Suprapubic skin (tissue), 4 donors: ENCODE results near the gene KHSRP. TPM values are rescaled to one million over a fixed set of nuclear protein-coding genes. Genes with fewer than 3 reads are reported as not detected.
A peak's percentile ranks its signal among the peaks of the same experiment; 100 is the strongest.

Experiments used
- DNase-seq, 2 donors: peaks; one replicate each; pipeline ENCODE4 v3.0.0-alpha.2; 2019; ENCODE audit warnings: low spot score in 2 of 2
- H3K27ac ChIP-seq: fragments of 200-600 bp; sonication (generic); one replicate; pipeline ENCODE4 v1.5.1; 2019
- H3K27me3 ChIP-seq: fragments of 200-600 bp; sonication (generic); one replicate; pipeline ENCODE4 v1.5.1; 2019
- H3K36me3 ChIP-seq: fragments of 200-600 bp; sonication (generic); one replicate; pipeline ENCODE4 v1.5.1; 2019
- H3K4me1 ChIP-seq: fragments of 200-600 bp; sonication (generic); one replicate; pipeline ENCODE4 v1.5.1; 2019
- H3K4me3 ChIP-seq: fragments of 200-600 bp; sonication (generic); one replicate; pipeline ENCODE4 v1.5.1; 2019; ENCODE audit warnings: mild to moderate bottlenecking
- H3K9me3 ChIP-seq: fragments of 200-600 bp; sonication (generic); one replicate; pipeline ENCODE4 v1.5.1; 2019
- CTCF ChIP-seq, 2 donors: fragments of 200-600 bp in 1 of 2; fragments of 450-650 bp in 1 of 2; sonication (generic) in 1 of 2; IDR thresholded peaks; one replicate each; pipeline ENCODE4 v1.5.1; 2016 to 2019; ENCODE audit warnings: antibody characterized with exemption in 2 of 2, mild to moderate bottlenecking in 1 of 2, moderate library complexity in 1 of 2
- EP300 ChIP-seq: sonication (generic); formaldehyde crosslinking; IDR thresholded peaks from one replicate; pipeline ENCODE4 v1.6.1; 2017; ENCODE audit warnings: antibody characterized with exemption
- POLR2A ChIP-seq, 2 donors: fragments of 450-650 bp; IDR thresholded peaks; one replicate each; pipeline ENCODE4 v1.6.1; 2017; ENCODE audit warnings: antibody characterized with exemption in 2 of 2, mild to moderate bottlenecking in 2 of 2, moderate library complexity in 2 of 2
- POLR2AphosphoS5 ChIP-seq, 3 donors: sonication (generic); formaldehyde crosslinking; IDR thresholded peaks; one replicate each; pipeline ENCODE4 v1.6.1; 2017; ENCODE audit warnings: antibody characterized with exemption in 3 of 3
- WGBS: methylation state at CpG from one replicate; pipeline ENCODE4 v1.1.5; 2018; 5-methylcytosine and 5-hydroxymethylcytosine counted together
- total RNA-seq, 4 donors: library from RNA; depleted of rRNA; stranded (reverse); fragments of >200 nt; gene quantifications; one replicate each; pipeline ENCODE4 v1.1.0, GENCODE V29; 2016

The KHSRP gene
- total RNA-seq, 4 donors from 2014 or later = 127 to 160 (median 139) TPM

- peak; percentile 48 to 66 for TF ChIP-seq CTCF (IDR thresholded peaks at IDR 0.05)
- peak in 1 of 3 donors; percentile 22 for TF ChIP-seq POLR2AphosphoS5 (IDR thresholded peaks at IDR 0.05)
- TF ChIP-seq POLR2A (IDR thresholded peaks at IDR 0.05) = no peak
- TF ChIP-seq EP300 = no peak
- Histone ChIP-seq H3K9me3 (no peaks in the 10 kb centered on the region), H3K4me1 (peaks cover 46% of the 10 kb centered on the region), H3K36me3 (peaks cover 7% of the 10 kb centered on the region), H3K27ac (peak overlapping the region; percentile 51), H3K27me3 (peaks cover 12% of the 10 kb centered on the region), H3K4me3 (peak overlapping the region; percentile 85)
- 0% methylated on average over 42 of the region's 57 CpGs for WGBS
- peak; percentile 97 to 98 for DNase-seq
These were observed 35.7 kb upstream of the KHSRP start for GRCh38 chr19:6460099-6460884.

GRCh38 chr19:6459262-6460098 is 34.9 kb upstream of the KHSRP start, which contains the start of gene SLC25A23:
TSS of gene SLC25A23 (minus strand) at chr19:6459792. CDS start at chr19:6459628, 164 bp downstream.
- peaks cover 9% of the 10 kb centered on the region for H3K27me3 ChIP-seq
- H3K4me3 ChIP-seq = peak within 1 kb of the TSS; percentile 85
- H3K27ac ChIP-seq = peak within 1 kb of the TSS; percentile 51
- peak in 1 of 2 donors; percentile 79 for DNase-seq
- no peak for TF ChIP-seq EP300
- no peak for TF ChIP-seq CTCF (IDR thresholded peaks at IDR 0.05)
- TF ChIP-seq POLR2A (IDR thresholded peaks at IDR 0.05) = no peak
- TF ChIP-seq POLR2AphosphoS5 (IDR thresholded peaks at IDR 0.05) = no peak
- H3K4me1 ChIP-seq = peaks cover 40% of the 10 kb centered on the region
- H3K9me3 ChIP-seq = no peaks in the 10 kb centered on the region
- H3K36me3 ChIP-seq = peaks cover 15% of the 10 kb centered on the region
- 0% methylated on average over 18 of the region's 70 CpGs for WGBS

GRCh38 chr19:6458695-6459261 is 34.2 kb upstream of the KHSRP start:
- TF ChIP-seq POLR2A (IDR thresholded peaks at IDR 0.05) = no peak
- TF ChIP-seq POLR2AphosphoS5 (IDR thresholded peaks at IDR 0.05) = no peak
- TF ChIP-seq EP300 = no peak
- Histone ChIP-seq H3K4me3 (peak overlapping the region; percentile 85), H3K36me3 (peaks cover 22% of the 10 kb centered on the region), H3K27ac (no peak overlapping the region), H3K27me3 (peaks cover 2% of the 10 kb centered on the region), H3K9me3 (no peaks in the 10 kb centered on the region), H3K4me1 (peaks cover 33% of the 10 kb centered on the region)
- DNase-seq = no peak
- WGBS = 46% methylated on average over 13 of the region's 16 CpGs

- peaks cover 26% of the 10 kb centered on the region for H3K36me3 ChIP-seq
- no peak for TF ChIP-seq EP300
- TF ChIP-seq POLR2A (IDR thresholded peaks at IDR 0.05) = no peak
- no peak for TF ChIP-seq POLR2AphosphoS5 (IDR thresholded peaks at IDR 0.05)
- no peak for TF ChIP-seq CTCF (IDR thresholded peaks at IDR 0.05)
- H3K4me3 ChIP-seq = peak overlapping the region; percentile 85
- no peaks in the 10 kb centered on the region for H3K9me3 ChIP-seq
- H3K27ac ChIP-seq = no peak overlapping the region
- no peak for DNase-seq
- H3K4me1 ChIP-seq = peaks cover 33% of the 10 kb centered on the region
- WGBS = 93% methylated on average over 16 of the region's 17 CpGs
- H3K27me3 ChIP-seq = no peaks in the 10 kb centered on the region
These were observed 33.5 kb upstream of the KHSRP start for GRCh38 chr19:6457958-6458694.

- DNase-seq = no peak
- H3K4me1 ChIP-seq = peaks cover 26% of the 10 kb centered on the region
- TF ChIP-seq CTCF (IDR thresholded peaks at IDR 0.05) = no peak
- TF ChIP-seq POLR2AphosphoS5 (IDR thresholded peaks at IDR 0.05) = no peak
- TF ChIP-seq POLR2A (IDR thresholded peaks at IDR 0.05) = no peak
- TF ChIP-seq EP300 = no peak
- no peak overlapping the region for H3K4me3 ChIP-seq
- no peaks in the 10 kb centered on the region for H3K27me3 ChIP-seq
- H3K36me3 ChIP-seq = peaks cover 38% of the 10 kb centered on the region
- H3K9me3 ChIP-seq = no peaks in the 10 kb centered on the region
- H3K27ac ChIP-seq = no peak overlapping the region
- 98% methylated on average over 15 of the region's 15 CpGs for WGBS
These were observed 31.3 kb upstream of the KHSRP start for GRCh38 chr19:6455924-6456323.
